ENCODE measurements around the gene E4F1.

- TF ChIP-seq EZH2 (IDR thresholded peaks at IDR 0.05) (no peak), POLR2AphosphoS5 (IDR thresholded peaks at IDR 0.05; ENCODE audit: borderline replicate concordance, low read depth, low read length) (no peak), FOXP2 (optimal IDR thresholded peaks at IDR 0.05; ENCODE audit: control extremely low read depth, extremely low read length, insufficient read depth) (no peak)
Measured at GRCh38 chr16:2284001-2284770, 60.8 kb downstream of the E4F1 start.

Data from SK-N-MC (cell line).